B cell (primary cell): ENCODE results near the gene CAPN9. TPM values are rescaled to one million over a fixed set of nuclear protein-coding genes. Genes with fewer than 3 reads are reported as not detected.
"Not testable (repeated sequence)": the region's sequence is repeated elsewhere in the genome, so short reads cannot be mapped to it uniquely, and the experiment has no call there.

ENCODE experiments used
- ATAC-seq: fragments of 200-7000 bp; cut with Tn5 transposase; one replicate; pipeline ENCODE4 v1.10.0; 2021; ENCODE audit warnings: low read depth, mild to moderate bottlenecking, moderate number of reproducible peaks, moderate library complexity
- CTCF ChIA-PET: fragments of 350-600 bp; sonication (Branson Sonifier 250); formaldehyde crosslinking; loops from one replicate; lab custom pipeline; 2021; ENCODE audit warnings: antibody characterized with exemption, inconsistent platforms; lab: Charles Lee
- POLR2A ChIA-PET: fragments of 350-600 bp; sonication (Branson Sonifier 250); formaldehyde crosslinking; loops from one replicate; lab custom pipeline; 2021; ENCODE audit warnings: antibody characterized with exemption; lab: Charles Lee
- DNase-seq: peaks from one replicate; pipeline ENCODE4 v3.0.0; 2013
- H2AFZ ChIP-seq: 2 replicates; pipeline ENCODE4 v1.6.1; 2012; ENCODE audit warnings: mild to moderate bottlenecking, low read depth, low read length; ENCODE audit not compliant: insufficient read depth, poor library complexity, severe bottlenecking
- H3K27ac ChIP-seq, 2 donors: 1 replicate in 1 of 2; 2 replicates in 1 of 2; pipeline ENCODE4 v1.5.1; 2012 to 2013; ENCODE audit warnings: low read length in 2 of 2, mild to moderate bottlenecking in 2 of 2, moderate library complexity in 1 of 2
- H3K27me3 ChIP-seq, 4 experiments: fragments of 200-600 bp in 1 of 4; sonication (generic) in 1 of 4; replicated peaks in 1 of 4; 1 replicate in 2 of 4; 2 replicates in 2 of 4; pipeline versions ENCODE4 v1.6.1 to v1.7.0; 2013 to 2016; ENCODE audit warnings: low read length in 3 of 4, mild to moderate bottlenecking in 2 of 4, mixed read lengths in 1 of 4, moderate library complexity in 1 of 4; ENCODE audit not compliant: insufficient read depth in 4 of 4, control insufficient read depth in 3 of 4; ENCODE audit errors: control extremely low read depth in 1 of 4
- H3K36me3 ChIP-seq, 2 experiments: replicated peaks in 1 of 2; 1 replicate in 1 of 2; 2 replicates in 1 of 2; pipeline versions ENCODE4 v1.6.1 to v1.7.1; 2013; ENCODE audit warnings: low read length in 1 of 2; ENCODE audit not compliant: insufficient read depth in 2 of 2, control insufficient read depth in 1 of 2; ENCODE audit errors: control extremely low read depth in 1 of 2, extremely low read depth in 1 of 2
- H3K4me1 ChIP-seq, 2 donors: fragments of 200-600 bp in 1 of 2; sonication (generic) in 1 of 2; 1 replicate in 1 of 2; 2 replicates in 1 of 2; pipeline versions ENCODE4 v1.5.1 to v1.6.1; 2013 to 2017; ENCODE audit warnings: low read length in 2 of 2; ENCODE audit not compliant: control insufficient read depth in 2 of 2, insufficient read depth in 2 of 2
- H3K4me2 ChIP-seq: replicated peaks from 2 replicates; pipeline ENCODE3; 2012; ENCODE audit warnings: mild to moderate bottlenecking, low read depth, low read length; ENCODE audit not compliant: poor library complexity, severe bottlenecking
- H3K4me3 ChIP-seq, 5 experiments: fragments of 200-600 bp in 1 of 5; sonication (generic) in 1 of 5; 1 replicate in 3 of 5; 2 replicates in 2 of 5; pipeline versions ENCODE4 v1.5.1 to v1.7.0; 2011 to 2016; ENCODE audit warnings: low read length in 4 of 5, mild to moderate bottlenecking in 4 of 5, low read depth in 2 of 5, control low read depth in 1 of 5, moderate library complexity in 1 of 5; ENCODE audit not compliant: insufficient read depth in 1 of 5; ENCODE audit errors: control extremely low read depth in 1 of 5, extremely low read depth in 1 of 5
- H3K79me2 ChIP-seq: fragments of 200-600 bp; sonication (generic); one replicate; pipeline ENCODE4 v1.6.0; 2016; ENCODE audit warnings: low read length; ENCODE audit not compliant: control insufficient read depth, insufficient read depth
- H3K9ac ChIP-seq: fragments of 200-600 bp; sonication (generic); 2 replicates; pipeline ENCODE4 v1.6.1; 2017; ENCODE audit warnings: mild to moderate bottlenecking, low read length, moderate library complexity
- H3K9me3 ChIP-seq, 3 donors: one replicate each; pipeline versions ENCODE4 v1.6.1 to v1.7.1; 2013; ENCODE audit warnings: low read length in 2 of 3; ENCODE audit not compliant: control insufficient read depth in 2 of 3, insufficient read depth in 1 of 3; ENCODE audit errors: control extremely low read depth in 1 of 3
- H4K20me1 ChIP-seq: 2 replicates; pipeline ENCODE4 v1.6.0; 2012; ENCODE audit warnings: mild to moderate bottlenecking, low read length; ENCODE audit not compliant: insufficient read depth, control insufficient read depth, poor library complexity, severe bottlenecking
- H3K27ac Mint-ChIP-seq: one replicate; pipeline ENCODE4 v1.8.0; 2021; ENCODE audit warnings: mixed read lengths
- H3K27me3 Mint-ChIP-seq: one replicate; pipeline ENCODE4 v1.8.0; 2021; ENCODE audit warnings: mixed read lengths
- H3K4me1 Mint-ChIP-seq: one replicate; pipeline ENCODE4 v1.8.0; 2021; ENCODE audit warnings: mixed read lengths
- H3K4me3 Mint-ChIP-seq: one replicate; pipeline ENCODE4 v1.8.0; 2021; ENCODE audit warnings: mixed read lengths
- H3K9me3 Mint-ChIP-seq: one replicate; pipeline ENCODE4 v1.8.0; 2022; ENCODE audit warnings: mixed read lengths; ENCODE audit not compliant: insufficient read depth
- CTCF ChIP-seq: fragments of 200-600 bp; IDR thresholded peaks from one replicate; pipeline ENCODE4 v1.8.0; 2022; ENCODE audit warnings: antibody characterized with exemption, mild to moderate bottlenecking
- EZH2 ChIP-seq: IDR thresholded peaks from 2 replicates; pipeline ENCODE4 v1.6.1; 2012; ENCODE audit warnings: borderline replicate concordance, low read depth, mild to moderate bottlenecking, moderate library complexity, low read length; ENCODE audit not compliant: insufficient read depth, poor library complexity, severe bottlenecking
- WGBS: methylation state at CpG from one replicate; pipeline ENCODE4 v1.1.5; 2013; ENCODE audit warnings: missing lambda C conversion rate; ENCODE audit not compliant: insufficient coverage; 5-methylcytosine and 5-hydroxymethylcytosine counted together
- intact Hi-C: fragments of 100-400 bp; cut with micrococcal nuclease; formaldehyde crosslinking; loops from one replicate; pipeline ENCODE4 v1.10.0; 2022
- polyA plus RNA-seq: library from polyadenylated mRNA; depleted of rRNA; stranded (reverse); fragments of >200 nt; gene quantifications from 2 replicates; pipeline ENCODE4 v1.2.3, GENCODE V29; 2012
- total RNA-seq, 2 donors: library from RNA; stranded (reverse); fragments of 120-200 nt in 1 of 2; gene quantifications; 1 replicate in 1 of 2; 2 replicates in 1 of 2; pipeline versions ENCODE4 v1.2.3 to v1.2.4, GENCODE V29; 2013 to 2022

CAPN9 gene
- total and polyA plus RNA-seq, 2 donors (not counting 1 experiment from before 2014, with no cell fraction given): not detected

- Histone ChIP-seq H4K20me1 (no peaks in the 10 kb centered on the region), H3K27ac (no peak overlapping the region), H3K9me3 (peaks cover 0 to 9% (median 6%) of the 10 kb centered on the region in 3 donors), H3K79me2 (no peaks in the 10 kb centered on the region), H2AFZ (no peak overlapping the region), H3K9ac (no peak overlapping the region), H3K36me3 (no peaks in the 10 kb centered on the region), H3K4me1 (no peaks in the 10 kb centered on the region), H3K4me3 (no peak overlapping the region), H3K4me2 (no peak overlapping the region), H3K27me3 (no peaks in the 10 kb centered on the region)
- no peak for TF ChIP-seq EZH2
- no peak for TF ChIP-seq CTCF
- Mint-ChIP-seq H3K27ac (no peak overlapping the region), H3K9me3 (peaks cover 9% of the 10 kb centered on the region), H3K4me3 (no peak overlapping the region), H3K4me1 (no peaks in the 10 kb centered on the region), H3K27me3 (peaks cover 6% of the 10 kb centered on the region)
- intact Hi-C loops: no loop called here
- ATAC-seq (no peak), DNase-seq (no peak)
- ChIA-PET CTCF (no interaction called here), POLR2A (no interaction called here)
- no CpG with 5 or more reads among the region's 1 CpG for WGBS
Measured at GRCh38 chr1:230717251-230717650, 29.9 kb upstream of the CAPN9 start.

- H4K20me1 ChIP-seq, H3K9me3 Mint-ChIP-seq, ATAC-seq, H3K4me3 Mint-ChIP-seq, DNase-seq, H3K4me3 ChIP-seq, CTCF ChIA-PET, H3K27ac Mint-ChIP-seq, intact Hi-C loops, H3K9ac ChIP-seq, H3K4me1 ChIP-seq, H3K27me3 Mint-ChIP-seq, H2AFZ ChIP-seq, H3K4me2 ChIP-seq, H3K36me3 ChIP-seq, H3K27ac ChIP-seq, H3K79me2 ChIP-seq, H3K4me1 Mint-ChIP-seq, H3K27me3 ChIP-seq, POLR2A ChIA-PET: not testable (repeated sequence)
- peaks cover 0 to 16% (median 6%) of the 10 kb centered on the region in 3 donors for H3K9me3 ChIP-seq
- WGBS: 86% methylated on average over 2 of the region's 3 CpGs
Measured at GRCh38 chr1:230721849-230722522, 25.2 kb upstream of the CAPN9 start.
